ENCODE measurements around the gene ALK. TPM values are rescaled to one million over a fixed set of nuclear protein-coding genes. Genes with fewer than 3 reads are reported as not detected.

ALK gene
- total and polyA plus RNA-seq, 10 of the 15 experiments (the other 5 are each of a cell fraction or from before 2014, with no cell fraction given), result 0.11 TPM; not detected in 9

DNA sequence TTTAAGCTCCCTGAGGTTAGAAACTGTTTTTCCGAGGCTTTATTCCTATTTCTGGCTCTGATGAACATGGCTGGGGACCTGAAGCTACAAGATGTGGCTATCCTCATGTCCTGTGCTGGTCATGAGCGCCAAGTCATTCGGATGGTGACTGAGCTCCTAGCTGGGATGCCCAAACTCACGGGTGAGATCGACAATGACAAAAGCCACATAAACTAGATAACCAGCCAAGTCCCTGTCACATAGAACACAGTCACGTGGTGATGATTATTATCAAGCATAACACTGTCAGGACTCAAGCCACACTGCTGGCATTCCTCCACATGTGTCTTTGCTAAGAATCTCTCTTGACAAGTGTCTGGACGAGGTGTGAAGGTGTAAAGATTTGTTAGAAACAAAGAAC, 531.2 kb downstream of the ALK start:
- H4K20me1 ChIP-seq (ENCODE audit: control insufficient read depth, insufficient read depth), result no peaks in the 10 kb centered on the region
- H3K9ac ChIP-seq (ENCODE audit: control insufficient read depth, insufficient read depth, low read length), result no peak overlapping the region
- in situ Hi-C loops (cut with MboI) (no loop called here), intact Hi-C loops (cut with micrococcal nuclease; ENCODE audit: unreplicated experiment) (no loop called here)
- H3K27ac ChIP-seq (ENCODE audit: control insufficient read depth, insufficient read depth), result no peak overlapping the region
- ChIA-PET SMC1A (ENCODE audit: uncharacterized antibody, unreplicated experiment) (no interaction called here), CTCF (interaction anchor here (1.2 kb wide), 1 partner anchor 11 kb away, joined by 3 read pairs; no protein-coding TSS in a partner anchor), RAD21 (ENCODE audit: unreplicated experiment) (no interaction called here), POLR2A (interaction anchor here (0.6 kb wide), 1 partner anchor 14 kb away, joined by 5 read pairs; no protein-coding TSS in a partner anchor)
- H3K4me1 ChIP-seq (ENCODE audit: control insufficient read depth, insufficient read depth, low read length), result no peaks in the 10 kb centered on the region
- no peaks in the 10 kb centered on the region for H3K9me3 ChIP-seq (replicated peaks; ENCODE audit: control insufficient read depth, insufficient read depth, low read length)
- 41% methylated on average over 7 of the region's 7 CpGs for WGBS (ENCODE audit: insufficient coverage, insufficient replicate concordance, low lambda C conversion rate, missing lambda C conversion rate)
- H3K36me3 ChIP-seq (ENCODE audit: control insufficient read depth in 2 of 2, insufficient read depth in 2 of 2, low read length in 1 of 2), result no peaks in the 10 kb centered on the region
- TF ChIP-seq, protein P1, sequence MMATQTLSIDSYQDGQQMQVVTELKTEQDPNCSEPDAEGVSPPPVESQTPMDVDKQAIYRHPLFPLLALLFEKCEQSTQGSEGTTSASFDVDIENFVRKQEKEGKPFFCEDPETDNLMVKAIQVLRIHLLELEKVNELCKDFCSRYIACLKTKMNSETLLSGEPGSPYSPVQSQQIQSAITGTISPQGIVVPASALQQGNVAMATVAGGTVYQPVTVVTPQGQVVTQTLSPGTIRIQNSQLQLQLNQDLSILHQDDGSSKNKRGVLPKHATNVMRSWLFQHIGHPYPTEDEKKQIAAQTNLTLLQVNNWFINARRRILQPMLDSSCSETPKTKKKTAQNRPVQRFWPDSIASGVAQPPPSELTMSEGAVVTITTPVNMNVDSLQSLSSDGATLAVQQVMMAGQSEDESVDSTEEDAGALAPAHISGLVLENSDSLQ (IDR thresholded peaks at IDR 0.05), result no peak
- no peak for DNase-seq (ENCODE audit: low read depth, low spot score)
- no peaks in the 10 kb centered on the region for H3K79me2 ChIP-seq (ENCODE audit: control insufficient read depth, insufficient read depth, low read length)
- no peak overlapping the region for H3K4me3 ChIP-seq
- H2AFZ ChIP-seq (ENCODE audit: control insufficient read depth, low read depth, low read length), result no peak overlapping the region
- peaks cover 3 to 4% of the 10 kb centered on the region in 2 experiments; a peak in 3 of 4 replicates for H3K27me3 ChIP-seq (replicated peaks in 1 of 2; ENCODE audit: control insufficient read depth in 2 of 2, insufficient read depth in 2 of 2, low read length in 1 of 2)
- no peak for ATAC-seq
- no peak for FAIRE-seq
- no peak overlapping the region for H3K4me2 ChIP-seq (ENCODE audit: control insufficient read depth, insufficient read depth)
- no TSS peak for BruUV-seq (replicated peaks)

DNA sequence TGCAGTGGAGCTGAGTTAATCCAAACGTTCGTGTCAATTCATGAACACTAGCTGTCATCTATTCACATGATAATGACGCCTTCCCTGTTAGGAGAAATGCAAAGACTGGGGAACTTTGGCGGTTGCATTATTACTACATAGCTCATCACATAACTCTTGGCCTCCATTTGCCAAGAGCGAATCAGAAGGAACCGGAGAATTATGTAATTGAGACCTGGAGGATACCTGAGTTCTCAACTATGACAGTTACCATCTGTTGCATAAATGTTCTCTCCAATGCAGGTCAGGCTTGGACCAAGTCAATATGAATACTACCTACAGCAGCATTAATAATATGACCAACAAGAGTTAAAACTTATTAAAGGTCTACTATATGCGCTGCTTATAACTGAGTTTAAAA, 531.7 kb downstream of the ALK start:
- no peaks in the 10 kb centered on the region for H3K4me1 ChIP-seq (ENCODE audit: control insufficient read depth, insufficient read depth, low read length)
- no peaks in the 10 kb centered on the region for H3K36me3 ChIP-seq (ENCODE audit: control insufficient read depth in 2 of 2, insufficient read depth in 2 of 2, low read length in 1 of 2)
- no peak for FAIRE-seq
- ChIA-PET RAD21 (ENCODE audit: unreplicated experiment) (no interaction called here), SMC1A (ENCODE audit: uncharacterized antibody, unreplicated experiment) (no interaction called here), CTCF (interaction anchor here (1.2 kb wide), 1 partner anchor 11 kb away, joined by 3 read pairs; no protein-coding TSS in a partner anchor), POLR2A (interaction anchor here (0.6 kb wide), 1 partner anchor 14 kb away, joined by 5 read pairs; no protein-coding TSS in a partner anchor)
- no peaks in the 10 kb centered on the region for H3K9me3 ChIP-seq (replicated peaks; ENCODE audit: control insufficient read depth, insufficient read depth, low read length)
- no peak overlapping the region for H3K27ac ChIP-seq (ENCODE audit: control insufficient read depth, insufficient read depth)
- no peak overlapping the region for H3K9ac ChIP-seq (ENCODE audit: control insufficient read depth, insufficient read depth, low read length)
- no peak overlapping the region for H3K4me2 ChIP-seq (ENCODE audit: control insufficient read depth, insufficient read depth)
- no peak for ATAC-seq
- no peaks in the 10 kb centered on the region for H3K79me2 ChIP-seq (ENCODE audit: control insufficient read depth, insufficient read depth, low read length)
- H2AFZ ChIP-seq (ENCODE audit: control insufficient read depth, low read depth, low read length), result no peak overlapping the region
- intact Hi-C loops (cut with micrococcal nuclease; ENCODE audit: unreplicated experiment) (no loop called here), in situ Hi-C loops (cut with MboI) (no loop called here)
- 25% methylated on average over 7 of the region's 7 CpGs for WGBS (ENCODE audit: insufficient coverage, insufficient replicate concordance, low lambda C conversion rate, missing lambda C conversion rate)
- H3K27me3 ChIP-seq (replicated peaks in 1 of 2; ENCODE audit: control insufficient read depth in 2 of 2, insufficient read depth in 2 of 2, low read length in 1 of 2), result peaks cover 3 to 4% of the 10 kb centered on the region in 2 experiments; a peak in 3 of 4 replicates
- BruUV-seq (replicated peaks), result no TSS peak
- no peak for DNase-seq (ENCODE audit: low read depth, low spot score)
- H4K20me1 ChIP-seq (ENCODE audit: control insufficient read depth, insufficient read depth), result no peaks in the 10 kb centered on the region
- H3K4me3 ChIP-seq, result no peak overlapping the region
- TF ChIP-seq, protein P2, sequence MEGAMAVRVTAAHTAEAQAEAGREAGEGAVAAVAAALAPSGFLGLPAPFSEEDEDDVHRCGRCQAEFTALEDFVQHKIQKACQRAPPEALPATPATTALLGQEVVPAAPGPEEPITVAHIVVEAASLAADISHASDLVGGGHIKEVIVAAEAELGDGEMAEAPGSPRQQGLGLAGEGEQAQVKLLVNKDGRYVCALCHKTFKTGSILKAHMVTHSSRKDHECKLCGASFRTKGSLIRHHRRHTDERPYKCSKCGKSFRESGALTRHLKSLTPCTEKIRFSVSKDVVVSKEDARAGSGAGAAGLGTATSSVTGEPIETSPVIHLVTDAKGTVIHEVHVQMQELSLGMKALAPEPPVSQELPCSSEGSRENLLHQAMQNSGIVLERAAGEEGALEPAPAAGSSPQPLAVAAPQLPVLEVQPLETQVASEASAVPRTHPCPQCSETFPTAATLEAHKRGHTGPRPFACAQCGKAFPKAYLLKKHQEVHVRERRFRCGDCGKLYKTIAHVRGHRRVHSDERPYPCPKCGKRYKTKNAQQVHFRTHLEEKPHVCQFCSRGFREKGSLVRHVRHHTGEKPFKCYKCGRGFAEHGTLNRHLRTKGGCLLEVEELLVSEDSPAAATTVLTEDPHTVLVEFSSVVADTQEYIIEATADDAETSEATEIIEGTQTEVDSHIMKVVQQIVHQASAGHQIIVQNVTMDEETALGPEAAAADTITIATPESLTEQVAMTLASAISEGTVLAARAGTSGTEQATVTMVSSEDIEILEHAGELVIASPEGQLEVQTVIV (IDR thresholded peaks at IDR 0.05; ENCODE audit: borderline replicate concordance, partially characterized antibody), result no peak
- TF ChIP-seq, protein P3, sequence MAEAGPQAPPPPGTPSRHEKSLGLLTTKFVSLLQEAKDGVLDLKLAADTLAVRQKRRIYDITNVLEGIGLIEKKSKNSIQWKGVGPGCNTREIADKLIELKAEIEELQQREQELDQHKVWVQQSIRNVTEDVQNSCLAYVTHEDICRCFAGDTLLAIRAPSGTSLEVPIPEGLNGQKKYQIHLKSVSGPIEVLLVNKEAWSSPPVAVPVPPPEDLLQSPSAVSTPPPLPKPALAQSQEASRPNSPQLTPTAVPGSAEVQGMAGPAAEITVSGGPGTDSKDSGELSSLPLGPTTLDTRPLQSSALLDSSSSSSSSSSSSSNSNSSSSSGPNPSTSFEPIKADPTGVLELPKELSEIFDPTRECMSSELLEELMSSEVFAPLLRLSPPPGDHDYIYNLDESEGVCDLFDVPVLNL (IDR thresholded peaks at IDR 0.05; ENCODE audit: low read depth, low read length), result no peak
- TF ChIP-seq, protein P4, sequence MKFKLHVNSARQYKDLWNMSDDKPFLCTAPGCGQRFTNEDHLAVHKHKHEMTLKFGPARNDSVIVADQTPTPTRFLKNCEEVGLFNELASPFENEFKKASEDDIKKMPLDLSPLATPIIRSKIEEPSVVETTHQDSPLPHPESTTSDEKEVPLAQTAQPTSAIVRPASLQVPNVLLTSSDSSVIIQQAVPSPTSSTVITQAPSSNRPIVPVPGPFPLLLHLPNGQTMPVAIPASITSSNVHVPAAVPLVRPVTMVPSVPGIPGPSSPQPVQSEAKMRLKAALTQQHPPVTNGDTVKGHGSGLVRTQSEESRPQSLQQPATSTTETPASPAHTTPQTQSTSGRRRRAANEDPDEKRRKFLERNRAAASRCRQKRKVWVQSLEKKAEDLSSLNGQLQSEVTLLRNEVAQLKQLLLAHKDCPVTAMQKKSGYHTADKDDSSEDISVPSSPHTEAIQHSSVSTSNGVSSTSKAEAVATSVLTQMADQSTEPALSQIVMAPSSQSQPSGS (IDR thresholded peaks at IDR 0.05; ENCODE audit: low read length), result no peak
- TF ChIP-seq NR2C1 (IDR thresholded peaks at IDR 0.05), result no peak
- TF ChIP-seq KAT2A (conservative IDR thresholded peaks at IDR 0.05; ENCODE audit: control insufficient read depth, low read depth, low read length), result no peak
- TF ChIP-seq SMC3 (IDR thresholded peaks at IDR 0.05; ENCODE audit: borderline replicate concordance, low read length), result no peak
- no peak for TF ChIP-seq JUND (IDR thresholded peaks at IDR 0.05; ENCODE audit: low read depth, low read length)
- TF ChIP-seq NFYB (IDR thresholded peaks at IDR 0.05; ENCODE audit: insufficient read depth, low read depth, low read length), result no peak
- TF ChIP-seq SMAD5 (IDR thresholded peaks at IDR 0.05; ENCODE audit: low read depth), result no peak
- TF ChIP-seq MEF2B (IDR thresholded peaks at IDR 0.05; ENCODE audit: partially characterized antibody, poor library complexity, severe bottlenecking), result no peak

Data from GM12878 (cell line).